Thyroid gland (tissue), 4 donors: Measurements from ENCODE around the gene AP2B1. TPM values are rescaled to one million over a fixed set of nuclear protein-coding genes. Genes with fewer than 3 reads are reported as not detected.

Source experiments
- DNase-seq, 2 donors: peaks; one replicate each; pipeline ENCODE4 v3.0.0-alpha.2; 2019
- H3K27ac ChIP-seq, 3 donors: fragments of 200-600 bp; sonication (generic); 1 replicate in 2 of 3; 2 replicates in 1 of 3; pipeline ENCODE4 v1.5.1; 2016 to 2019; ENCODE audit warnings: mild to moderate bottlenecking in 1 of 3, moderate library complexity in 1 of 3
- H3K27me3 ChIP-seq: fragments of 200-600 bp; sonication (generic); one replicate; pipeline ENCODE4 v1.5.1; 2019
- H3K36me3 ChIP-seq, 2 donors: fragments of 200-600 bp; sonication (generic); one replicate each; pipeline ENCODE4 v1.5.1; 2016 to 2019
- H3K4me1 ChIP-seq, 2 donors: fragments of 200-600 bp; sonication (generic); one replicate each; pipeline ENCODE4 v1.5.1; 2017 to 2019
- H3K4me3 ChIP-seq, 3 donors: fragments of 200-600 bp; sonication (generic); replicated peaks in 1 of 3; 1 replicate in 2 of 3; 2 replicates in 1 of 3; pipeline ENCODE4 v1.5.1; 2016; ENCODE audit warnings: mild to moderate bottlenecking in 1 of 3
- H3K9me3 ChIP-seq: fragments of 200-600 bp; sonication (generic); one replicate; pipeline ENCODE4 v1.5.1; 2017
- CTCF ChIP-seq, 6 experiments: fragments of 200-600 bp in 3 of 6; fragments of 450-650 bp in 3 of 6; sonication (generic) in 3 of 6; IDR thresholded peaks; one replicate each; pipeline ENCODE4 v1.5.1; 2016 to 2019; ENCODE audit warnings: antibody characterized with exemption in 6 of 6, mild to moderate bottlenecking in 2 of 6, inconsistent platforms in 1 of 6, moderate library complexity in 1 of 6
- POLR2A ChIP-seq, 2 donors: fragments of 450-650 bp; IDR thresholded peaks; one replicate each; pipeline ENCODE4 v1.6.1; 2017; ENCODE audit warnings: antibody characterized with exemption in 2 of 2, mild to moderate bottlenecking in 2 of 2, moderate library complexity in 1 of 2
- WGBS, 2 donors: methylation state at CpG; one replicate each; pipeline ENCODE4 v1.1.5; 2017; 5-methylcytosine and 5-hydroxymethylcytosine counted together
- intact Hi-C: fragments of 100-400 bp; cut with DNase I; formaldehyde crosslinking; loops from one replicate; pipeline ENCODE4 v1.15.1; 2023
- total RNA-seq, 4 donors: library from RNA; depleted of rRNA; stranded (reverse); fragments of >200 nt; gene quantifications; one replicate each; pipeline ENCODE4 v1.2.3, GENCODE V29; 2016

AP2B1 gene
- total RNA-seq, 4 donors from 2014 or later, result 105 to 162 (median 122) TPM

- TF ChIP-seq POLR2A (IDR thresholded peaks at IDR 0.05) (no peak), CTCF (IDR thresholded peaks at IDR 0.05) (no peak)
- Histone ChIP-seq H3K4me3 (no peak overlapping the region), H3K27ac (no peak overlapping the region), H3K36me3 (peaks cover 0 to 7% of the 10 kb centered on the region in 2 donors), H3K27me3 (no peaks in the 10 kb centered on the region), H3K4me1 (no peaks in the 10 kb centered on the region), H3K9me3 (no peaks in the 10 kb centered on the region)
- 84 to 91% methylated on average over 1 of the region's 1 CpG for WGBS, 2 donors
- intact Hi-C loops, result no loop called here
- DNase-seq, result no peak
These were observed 73.8 kb downstream of the AP2B1 start for GRCh38 chr17:35660902-35661301.

- WGBS, 2 donors, result 94 to 96% methylated on average over 5 of the region's 5 CpGs
- intact Hi-C loops, result no loop called here
These were observed 77.6 kb downstream of the AP2B1 start for GRCh38 chr17:35664685-35665084.

GRCh38 chr17:35665662-35666061 is 78.5 kb downstream of the AP2B1 start:
- H3K36me3 ChIP-seq, result peaks cover 0 to 3% of the 10 kb centered on the region in 2 donors
- 99% methylated on average over 2 of the region's 2 CpGs for WGBS, 2 donors
- H3K9me3 ChIP-seq, result no peaks in the 10 kb centered on the region
- TF ChIP-seq CTCF (IDR thresholded peaks at IDR 0.05), result no peak
- no peak for TF ChIP-seq POLR2A (IDR thresholded peaks at IDR 0.05)
- H3K4me1 ChIP-seq, result no peaks in the 10 kb centered on the region
- no peak for DNase-seq
- intact Hi-C loops, result no loop called here
- H3K27me3 ChIP-seq, result no peaks in the 10 kb centered on the region
- no peak overlapping the region for H3K27ac ChIP-seq
- no peak overlapping the region for H3K4me3 ChIP-seq

More at GRCh38 chr17:35664685-35665084, 77.6 kb downstream of the AP2B1 start:
- DNase-seq, result no peak
- Histone ChIP-seq H3K27ac (no peak overlapping the region), H3K27me3 (no peaks in the 10 kb centered on the region), H3K4me1 (no peaks in the 10 kb centered on the region), H3K36me3 (peaks cover 0 to 3% of the 10 kb centered on the region in 2 donors), H3K4me3 (no peak overlapping the region), H3K9me3 (no peaks in the 10 kb centered on the region)
- no peak for TF ChIP-seq POLR2A (IDR thresholded peaks at IDR 0.05)
- no peak for TF ChIP-seq CTCF (IDR thresholded peaks at IDR 0.05)

- H3K4me3 ChIP-seq, result no peak overlapping the region
- no peaks in the 10 kb centered on the region for H3K9me3 ChIP-seq
- peaks cover 0 to 4% of the 10 kb centered on the region in 2 donors for H3K36me3 ChIP-seq
- TF ChIP-seq CTCF (IDR thresholded peaks at IDR 0.05) (no peak), POLR2A (IDR thresholded peaks at IDR 0.05) (no peak)
- H3K4me1 ChIP-seq, result no peaks in the 10 kb centered on the region
- intact Hi-C loops, result no loop called here
- H3K27me3 ChIP-seq, result no peaks in the 10 kb centered on the region
- no peak overlapping the region for H3K27ac ChIP-seq
- WGBS, 2 donors, result 49 to 50% methylated on average over 2 of the region's 2 CpGs
- DNase-seq, result no peak
These were observed 78.9 kb downstream of the AP2B1 start for GRCh38 chr17:35666070-35666469.

GRCh38 chr17:35666967-35667532 is 79.9 kb downstream of the AP2B1 start:
- TF ChIP-seq POLR2A (IDR thresholded peaks at IDR 0.05) (no peak), CTCF (IDR thresholded peaks at IDR 0.05) (no peak)
- H3K4me1 ChIP-seq, result no peaks in the 10 kb centered on the region
- no peaks in the 10 kb centered on the region for H3K9me3 ChIP-seq
- WGBS, 2 donors, result 94 to 98% methylated on average over 2 of the region's 2 CpGs
- intact Hi-C loops, result no loop called here
- H3K36me3 ChIP-seq, result peaks cover 5 to 11% of the 10 kb centered on the region in 2 donors
- no peak for DNase-seq
- no peak overlapping the region for H3K4me3 ChIP-seq
- H3K27me3 ChIP-seq, result no peaks in the 10 kb centered on the region
- no peak overlapping the region for H3K27ac ChIP-seq
